ENCODE data around the gene KCNK13. TPM values are rescaled to one million over a fixed set of nuclear protein-coding genes. Genes with fewer than 3 reads are reported as not detected.

Gene KCNK13
- total RNA-seq, 4 donors from 2014 or later = 0.10 to 0.81 (median 0.19) TPM; not detected in 1

DNA sequence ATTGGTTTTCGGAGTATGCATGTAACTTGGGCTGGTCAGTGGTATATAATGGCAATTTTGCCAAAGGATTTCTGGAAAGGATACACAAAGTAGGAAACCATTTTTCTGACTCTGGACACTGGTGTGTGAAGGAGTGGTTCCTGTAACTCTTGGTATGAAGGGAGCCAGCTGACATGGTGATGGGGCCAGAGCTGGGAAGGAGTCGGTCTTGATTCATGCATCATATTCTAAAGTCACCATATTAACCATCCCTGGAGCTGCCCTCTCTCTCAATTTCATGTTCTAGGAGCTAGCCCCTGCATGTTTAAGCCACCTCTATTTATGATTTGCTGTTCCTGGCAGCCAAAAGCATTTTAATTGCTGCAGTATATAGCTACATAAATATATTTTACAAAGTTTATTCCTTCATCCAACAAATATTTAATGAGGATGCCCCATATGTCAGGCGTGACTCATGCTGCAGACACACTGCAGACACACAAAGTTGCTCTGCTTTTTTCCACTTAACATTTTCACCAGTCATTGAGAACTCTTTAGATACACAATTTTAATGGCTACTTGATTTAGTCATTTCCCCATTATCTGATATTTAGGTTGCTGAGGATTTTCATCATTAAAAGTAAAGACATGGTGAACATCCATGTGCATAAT lies 115.9 kb downstream of the KCNK13 start:
- ATAC-seq = no peak
- Histone ChIP-seq H3K27ac (no peak overlapping the region), H3K9me3 (peaks cover 0 to 10% (median 0%) of the 10 kb centered on the region in 3 donors), H3K4me3 (no peak overlapping the region), H3K27me3 (no peaks in the 10 kb centered on the region), H3K36me3 (no peaks in the 10 kb centered on the region), H3K4me1 (no peaks in the 10 kb centered on the region)
- no peak for TF ChIP-seq EP300 (IDR thresholded peaks at IDR 0.05)
- TF ChIP-seq POLR2A (IDR thresholded peaks at IDR 0.05) = no peak
- TF ChIP-seq POLR2AphosphoS5 (IDR thresholded peaks at IDR 0.05) = no peak
- TF ChIP-seq, protein P1, sequence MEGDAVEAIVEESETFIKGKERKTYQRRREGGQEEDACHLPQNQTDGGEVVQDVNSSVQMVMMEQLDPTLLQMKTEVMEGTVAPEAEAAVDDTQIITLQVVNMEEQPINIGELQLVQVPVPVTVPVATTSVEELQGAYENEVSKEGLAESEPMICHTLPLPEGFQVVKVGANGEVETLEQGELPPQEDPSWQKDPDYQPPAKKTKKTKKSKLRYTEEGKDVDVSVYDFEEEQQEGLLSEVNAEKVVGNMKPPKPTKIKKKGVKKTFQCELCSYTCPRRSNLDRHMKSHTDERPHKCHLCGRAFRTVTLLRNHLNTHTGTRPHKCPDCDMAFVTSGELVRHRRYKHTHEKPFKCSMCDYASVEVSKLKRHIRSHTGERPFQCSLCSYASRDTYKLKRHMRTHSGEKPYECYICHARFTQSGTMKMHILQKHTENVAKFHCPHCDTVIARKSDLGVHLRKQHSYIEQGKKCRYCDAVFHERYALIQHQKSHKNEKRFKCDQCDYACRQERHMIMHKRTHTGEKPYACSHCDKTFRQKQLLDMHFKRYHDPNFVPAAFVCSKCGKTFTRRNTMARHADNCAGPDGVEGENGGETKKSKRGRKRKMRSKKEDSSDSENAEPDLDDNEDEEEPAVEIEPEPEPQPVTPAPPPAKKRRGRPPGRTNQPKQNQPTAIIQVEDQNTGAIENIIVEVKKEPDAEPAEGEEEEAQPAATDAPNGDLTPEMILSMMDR (IDR thresholded peaks at IDR 0.05) = no peak
- WGBS, 2 donors (ENCODE audit: low coverage in 1 of 2) = 66 to 85% methylated on average over 3 of the region's 3 CpGs

- no peak for ATAC-seq
- Histone ChIP-seq H3K27me3 (no peaks in the 10 kb centered on the region), H3K36me3 (no peaks in the 10 kb centered on the region), H3K9me3 (peaks cover 0 to 10% (median 0%) of the 10 kb centered on the region in 3 donors), H3K27ac (no peak overlapping the region), H3K4me1 (no peaks in the 10 kb centered on the region), H3K4me3 (no peak overlapping the region)
- TF ChIP-seq POLR2AphosphoS5 (IDR thresholded peaks at IDR 0.05) (no peak), POLR2A (IDR thresholded peaks at IDR 0.05) (no peak), EP300 (IDR thresholded peaks at IDR 0.05) (no peak)
- TF ChIP-seq, protein P1 (IDR thresholded peaks at IDR 0.05) = no peak
- 46 to 60% methylated on average over 7 of the region's 7 CpGs for WGBS, 2 donors (ENCODE audit: low coverage in 1 of 2)
These were observed 117.6 kb downstream of the KCNK13 start for GRCh38 chr14:90179357-90179756.

- Histone ChIP-seq H3K4me3 (no peak overlapping the region), H3K36me3 (no peaks in the 10 kb centered on the region), H3K27ac (no peak overlapping the region), H3K9me3 (peaks cover 0 to 10% (median 0%) of the 10 kb centered on the region in 3 donors), H3K27me3 (no peaks in the 10 kb centered on the region), H3K4me1 (no peaks in the 10 kb centered on the region)
- WGBS, 2 donors (ENCODE audit: low coverage in 1 of 2) = 60 to 100% methylated on average over 1 to 4 of the region's 4 CpGs
- TF ChIP-seq EP300 (IDR thresholded peaks at IDR 0.05) = no peak
- TF ChIP-seq POLR2AphosphoS5 (IDR thresholded peaks at IDR 0.05) = no peak
- TF ChIP-seq, protein P1 (IDR thresholded peaks at IDR 0.05) = no peak
- TF ChIP-seq POLR2A (IDR thresholded peaks at IDR 0.05) = no peak
- no peak for ATAC-seq
These were observed 118.3 kb downstream of the KCNK13 start for GRCh38 chr14:90179809-90180779.

GRCh38 chr14:90184094-90184493 lies 122.3 kb downstream of the KCNK13 start:
- no peak for ATAC-seq
- 91% methylated on average over 14 of the region's 14 CpGs; no CpG with 5 or more reads in 1 of the 2 donors for WGBS, 2 donors (ENCODE audit: low coverage in 1 of 2)
- Histone ChIP-seq H3K36me3 (no peaks in the 10 kb centered on the region), H3K9me3 (no peaks in the 10 kb centered on the region), H3K4me1 (no peaks in the 10 kb centered on the region), H3K4me3 (no peak overlapping the region), H3K27ac (no peak overlapping the region), H3K27me3 (no peaks in the 10 kb centered on the region)
- no peak for TF ChIP-seq POLR2AphosphoS5 (IDR thresholded peaks at IDR 0.05)
- TF ChIP-seq, protein P1 (IDR thresholded peaks at IDR 0.05) = no peak
- TF ChIP-seq POLR2A (IDR thresholded peaks at IDR 0.05) = no peak
- TF ChIP-seq EP300 (IDR thresholded peaks at IDR 0.05) = no peak

Measured in gastroesophageal sphincter (tissue), 4 donors.